ENCODE measurements around the gene FNIP2. TPM values are rescaled to one million over a fixed set of nuclear protein-coding genes. Genes with fewer than 3 reads are reported as not detected.
A peak's percentile ranks its signal among the peaks of the same experiment; 100 is the strongest.

FNIP2 gene
- total and polyA plus RNA-seq, 9 of the 15 experiments (the other 6 are each of a cell fraction or from before 2014, with no cell fraction given): 1.7 to 15.5 (median 8.3) TPM

- no peak; the same call in 1 of the 2 replicates for TF ChIP-seq CBX5 (IDR thresholded peaks at IDR 0.05; ENCODE audit: borderline replicate concordance, low read depth)
- TF ChIP-seq, protein P1, sequence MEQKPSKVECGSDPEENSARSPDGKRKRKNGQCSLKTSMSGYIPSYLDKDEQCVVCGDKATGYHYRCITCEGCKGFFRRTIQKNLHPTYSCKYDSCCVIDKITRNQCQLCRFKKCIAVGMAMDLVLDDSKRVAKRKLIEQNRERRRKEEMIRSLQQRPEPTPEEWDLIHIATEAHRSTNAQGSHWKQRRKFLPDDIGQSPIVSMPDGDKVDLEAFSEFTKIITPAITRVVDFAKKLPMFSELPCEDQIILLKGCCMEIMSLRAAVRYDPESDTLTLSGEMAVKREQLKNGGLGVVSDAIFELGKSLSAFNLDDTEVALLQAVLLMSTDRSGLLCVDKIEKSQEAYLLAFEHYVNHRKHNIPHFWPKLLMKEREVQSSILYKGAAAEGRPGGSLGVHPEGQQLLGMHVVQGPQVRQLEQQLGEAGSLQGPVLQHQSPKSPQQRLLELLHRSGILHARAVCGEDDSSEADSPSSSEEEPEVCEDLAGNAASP (IDR thresholded peaks at IDR 0.05): no peak
- no peak for TF ChIP-seq KLF10 (CRISPR knock-in tag; IDR thresholded peaks at IDR 0.05)
- no peak for TF ChIP-seq ZNF263 (CRISPR knock-in tag; IDR thresholded peaks at IDR 0.05; ENCODE audit: borderline replicate concordance)
- 0 out of 2 replicates have a peak, but pooled peaks have one; percentile 24 for TF ChIP-seq RB1 (IDR thresholded peaks at IDR 0.05; ENCODE audit: low read depth)
- peak; percentile 95 for TF ChIP-seq RBBP5 (IDR thresholded peaks at IDR 0.05; ENCODE audit: borderline replicate concordance, insufficient read depth, low read length, poor library complexity, severe bottlenecking)
- no peak; the same call in 1 of the 2 replicates for TF ChIP-seq TCF3 (CRISPR knock-in tag; IDR thresholded peaks at IDR 0.05)
- peak; percentile 78 for TF ChIP-seq ETS1 (conservative IDR thresholded peaks at IDR 0.05; ENCODE audit: control insufficient read depth, low read depth, low read length)
- peak; percentile 96 for TF ChIP-seq ETV5 (CRISPR knock-in tag; IDR thresholded peaks at IDR 0.05; ENCODE audit: low read depth)
- TF ChIP-seq ZEB2 (IDR thresholded peaks at IDR 0.05): 0 out of 2 replicates have a peak, but pooled peaks have one; percentile 15
- TF ChIP-seq RNF2 (IDR thresholded peaks at IDR 0.05): peak; percentile 82
- TF ChIP-seq EZH2 (IDR thresholded peaks at IDR 0.05; ENCODE audit: borderline replicate concordance, low read depth, low read length): no peak
- TF ChIP-seq NCOA4 (IDR thresholded peaks at IDR 0.05; ENCODE audit: partially characterized antibody): no peak
- TF ChIP-seq, protein P2, sequence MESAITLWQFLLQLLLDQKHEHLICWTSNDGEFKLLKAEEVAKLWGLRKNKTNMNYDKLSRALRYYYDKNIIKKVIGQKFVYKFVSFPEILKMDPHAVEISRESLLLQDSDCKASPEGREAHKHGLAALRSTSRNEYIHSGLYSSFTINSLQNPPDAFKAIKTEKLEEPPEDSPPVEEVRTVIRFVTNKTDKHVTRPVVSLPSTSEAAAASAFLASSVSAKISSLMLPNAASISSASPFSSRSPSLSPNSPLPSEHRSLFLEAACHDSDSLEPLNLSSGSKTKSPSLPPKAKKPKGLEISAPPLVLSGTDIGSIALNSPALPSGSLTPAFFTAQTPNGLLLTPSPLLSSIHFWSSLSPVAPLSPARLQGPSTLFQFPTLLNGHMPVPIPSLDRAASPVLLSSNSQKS (CRISPR knock-in tag; IDR thresholded peaks at IDR 0.05): no peak
- TF ChIP-seq IFI16 (CRISPR knock-in tag; IDR thresholded peaks at IDR 0.05): no peak
- TF ChIP-seq CTCFL (IDR thresholded peaks at IDR 0.05; ENCODE audit: borderline replicate concordance, insufficient read depth, low read depth, low read length, poor library complexity, severe bottlenecking): no peak
- TF ChIP-seq IRF2 (CRISPR knock-in tag; IDR thresholded peaks at IDR 0.05): no peak
- no peak for TF ChIP-seq FOXJ3 (CRISPR knock-in tag; IDR thresholded peaks at IDR 0.05)
- TF ChIP-seq ZNF175 (CRISPR knock-in tag; IDR thresholded peaks at IDR 0.05; ENCODE audit: low read depth): no peak
- TF ChIP-seq CGGBP1 (CRISPR knock-in tag; IDR thresholded peaks at IDR 0.05): no peak
- peak; percentile 29; the same call in 1 of the 2 replicates for TF ChIP-seq TEAD4 (IDR thresholded peaks at IDR 0.05; ENCODE audit: low read length)
- no peak for TF ChIP-seq TEAD4 (CRISPR knock-in tag; IDR thresholded peaks at IDR 0.05; ENCODE audit: borderline replicate concordance)
These were observed 45.7 kb upstream of the FNIP2 start, which contains the start of gene PPID (continued) for GRCh38 chr4:158722917-158723793.

Measured in K562 (cell line).